Measurements from ENCODE around the gene FAM234A.
"Not testable (repeated sequence)": the region's sequence is repeated elsewhere in the genome, so short reads cannot be mapped to it uniquely, and the experiment has no call there.

The FAM234A gene

DNA sequence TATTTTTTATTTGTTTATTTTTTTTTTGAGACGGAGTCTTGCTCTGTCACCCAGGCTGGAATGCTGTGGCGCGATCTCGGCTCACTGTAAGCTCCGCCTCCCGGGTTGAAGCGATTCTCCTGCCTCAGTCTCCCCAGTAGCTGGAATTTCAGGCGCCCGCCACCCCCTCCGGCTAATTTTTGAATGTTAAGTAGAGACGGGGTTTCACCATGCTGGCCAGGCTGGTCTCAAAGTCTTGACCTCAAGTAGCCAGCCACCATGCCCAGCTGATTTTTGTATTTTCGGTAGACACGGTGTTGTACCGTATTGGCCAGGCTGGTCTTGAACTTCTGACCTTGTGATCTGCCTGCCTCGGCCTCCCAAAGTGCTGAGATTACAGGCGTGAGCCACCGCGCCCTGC lies 4.3 kb upstream of the FAM234A start:
- not testable (repeated sequence) for DNase-seq (ENCODE audit: low read depth in 2 of 2)

DNA sequence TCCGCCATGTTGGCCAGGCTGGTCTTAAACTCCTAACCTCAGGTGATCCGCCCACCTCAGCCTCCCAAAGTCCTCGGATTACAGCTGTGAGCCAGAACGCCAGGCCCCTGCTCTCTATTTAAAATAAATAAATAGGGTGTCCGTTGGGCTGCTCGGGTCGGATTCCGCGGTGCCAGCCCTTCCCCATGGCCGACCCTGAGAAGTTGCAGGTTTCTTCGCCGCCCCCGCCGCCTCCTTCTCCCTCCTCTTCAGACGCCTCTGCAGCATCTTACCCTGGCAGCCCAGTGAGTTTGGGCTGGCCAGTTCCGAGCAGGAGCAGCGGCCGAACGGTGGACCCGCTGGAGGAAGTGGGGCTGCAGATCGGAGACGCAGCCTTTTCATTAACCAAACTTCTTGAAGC lies 3.7 kb upstream of the FAM234A start:
- no peak for DNase-seq (ENCODE audit: low read depth in 2 of 2)

DNA sequence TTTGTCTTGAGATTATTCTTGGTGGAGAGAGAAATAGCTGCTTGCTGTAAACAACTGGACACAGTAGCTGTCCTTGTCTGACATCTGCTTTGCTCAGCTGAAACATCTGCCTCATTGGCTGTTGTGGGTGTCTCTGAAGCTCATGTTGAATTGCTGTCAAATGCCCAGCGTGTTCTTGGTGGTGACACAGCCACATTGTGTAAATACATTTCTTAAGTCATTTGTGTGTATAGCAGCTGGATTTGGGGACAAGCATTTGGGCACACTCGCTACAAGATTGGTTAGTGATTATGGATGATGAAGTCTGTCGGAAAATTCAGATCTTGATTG lies 5.3 kb downstream of the FAM234A start:
- no peak for DNase-seq (ENCODE audit: low read depth in 2 of 2)

GRCh38 chr16:240559-240958 lies 5.9 kb downstream of the FAM234A start:
- DNase-seq (ENCODE audit: low read depth in 2 of 2) = no peak

DNA sequence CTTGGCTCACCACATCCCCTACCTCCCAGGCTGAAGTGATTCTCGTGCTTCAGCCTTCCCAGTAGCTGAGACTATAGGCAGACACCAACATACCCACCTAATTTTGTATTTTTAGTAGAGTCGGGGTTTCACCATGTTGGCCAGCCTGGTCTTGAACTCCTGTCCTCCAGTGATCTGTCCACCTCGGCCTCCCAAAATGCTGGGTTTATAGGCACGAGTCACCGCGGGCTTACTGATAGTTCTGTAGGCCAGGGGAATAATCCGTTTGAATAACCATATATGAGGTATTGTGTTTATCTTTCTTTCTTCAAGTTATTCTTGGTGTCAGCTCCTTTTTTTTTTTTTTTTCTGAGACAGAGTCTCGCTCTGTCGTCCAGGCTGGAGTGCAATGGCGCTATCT lies 7.7 kb downstream of the FAM234A start:
- DNase-seq (ENCODE audit: low read depth in 2 of 2) = no peak

GRCh38 chr16:243348-243747 lies 8.7 kb downstream of the FAM234A start:
- no peak for DNase-seq (ENCODE audit: low read depth in 2 of 2)

DNA sequence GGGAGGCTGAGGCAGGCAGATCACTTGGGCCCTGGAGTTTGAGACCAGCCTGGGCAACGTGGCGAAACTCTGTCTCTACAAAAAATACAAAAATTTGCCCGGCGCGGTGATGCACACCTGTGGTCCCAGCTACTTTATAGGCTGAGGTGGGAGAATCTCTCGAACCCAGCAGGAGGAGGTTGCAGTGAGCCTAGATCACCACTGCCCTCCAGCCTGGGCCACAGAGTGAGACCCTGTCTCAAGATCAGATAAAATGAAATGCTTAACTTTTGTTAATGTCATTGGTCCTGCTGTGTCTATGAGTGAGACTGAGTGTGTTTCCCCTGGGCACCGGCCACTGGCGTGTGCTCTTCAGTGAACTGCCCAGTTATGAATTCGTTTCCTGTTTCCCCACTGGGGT lies 10.5 kb downstream of the FAM234A start:
- no peak for DNase-seq (ENCODE audit: low read depth in 2 of 2)

- no peak for DNase-seq (ENCODE audit: low read depth in 2 of 2)
These were observed 12.4 kb downstream of the FAM234A start for GRCh38 chr16:247027-247426.

DNA sequence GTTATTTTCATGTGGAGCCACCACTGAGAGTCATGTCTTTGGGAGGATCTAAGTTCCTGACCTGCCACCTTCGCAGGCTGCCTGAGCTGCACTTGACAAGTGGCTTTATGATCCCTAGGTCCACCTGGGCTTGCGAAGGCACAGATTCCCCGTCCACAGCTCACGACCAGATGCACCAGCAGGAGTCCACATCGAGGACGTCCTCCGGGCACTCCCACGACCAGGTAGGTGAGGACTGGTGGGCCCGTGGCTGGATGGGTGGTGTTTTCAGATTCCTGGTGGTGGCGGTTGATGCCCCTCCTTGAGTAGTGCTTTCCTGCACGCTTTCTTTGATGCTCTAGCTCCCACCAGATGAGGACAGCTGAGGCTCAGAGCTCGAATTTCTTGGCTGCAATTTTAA lies 14.8 kb downstream of the FAM234A start:
- no peak for DNase-seq (ENCODE audit: low read depth in 2 of 2)

- peak in 1 of 2 donors; percentile 13 for DNase-seq (ENCODE audit: low read depth in 2 of 2)
These were observed 18.0 kb downstream of the FAM234A start for GRCh38 chr16:252366-253337.

DNA sequence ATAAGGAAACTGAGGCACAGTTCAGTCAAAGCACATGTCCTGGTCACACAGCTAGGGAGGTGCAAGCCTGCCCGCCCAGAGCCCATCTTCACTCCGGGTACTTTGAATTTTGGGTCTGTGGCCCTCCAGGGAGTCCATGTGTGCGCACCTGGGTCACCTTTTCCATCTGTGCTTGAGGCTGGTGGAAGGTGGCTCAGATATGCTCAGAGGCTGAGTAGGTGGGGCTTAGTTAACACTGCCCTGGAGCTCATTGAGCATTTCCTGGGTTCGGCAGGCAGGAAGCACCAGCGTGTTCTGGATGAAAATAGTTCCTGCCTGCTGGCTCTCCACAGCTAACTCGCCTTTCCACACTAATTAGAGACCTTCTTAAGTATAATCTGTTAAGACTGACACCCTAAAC lies 19.2 kb downstream of the FAM234A start:
- DNase-seq (ENCODE audit: low read depth in 2 of 2) = no peak

DNA sequence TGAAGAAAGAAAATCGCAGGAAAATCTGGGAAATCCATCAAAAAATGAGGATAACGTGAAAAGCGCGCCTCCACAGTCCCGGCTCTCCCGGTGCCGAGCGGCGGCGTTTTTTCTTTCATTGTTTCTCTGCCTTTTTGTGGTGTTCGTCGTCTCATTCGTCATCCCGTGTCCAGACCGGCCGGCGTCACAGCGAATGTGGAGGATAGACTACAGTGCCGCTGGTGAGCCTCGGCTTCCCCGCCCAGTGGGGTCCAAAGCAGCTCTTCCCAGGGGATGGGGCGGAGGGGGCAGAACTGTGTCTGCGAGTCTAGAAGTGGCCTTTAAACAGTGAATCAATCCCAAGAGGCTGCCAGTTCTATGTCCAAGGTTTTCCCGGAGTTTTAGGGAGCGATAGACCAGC lies 19.8 kb downstream of the FAM234A start:
- no peak for DNase-seq (ENCODE audit: low read depth in 2 of 2)

GRCh38 chr16:255183-255582 lies 20.6 kb downstream of the FAM234A start:
- DNase-seq (ENCODE audit: low read depth in 2 of 2) = no peak

GRCh38 chr16:258091-258490 lies 23.5 kb downstream of the FAM234A start:
- DNase-seq (ENCODE audit: low read depth in 2 of 2) = not testable (repeated sequence)

DNA sequence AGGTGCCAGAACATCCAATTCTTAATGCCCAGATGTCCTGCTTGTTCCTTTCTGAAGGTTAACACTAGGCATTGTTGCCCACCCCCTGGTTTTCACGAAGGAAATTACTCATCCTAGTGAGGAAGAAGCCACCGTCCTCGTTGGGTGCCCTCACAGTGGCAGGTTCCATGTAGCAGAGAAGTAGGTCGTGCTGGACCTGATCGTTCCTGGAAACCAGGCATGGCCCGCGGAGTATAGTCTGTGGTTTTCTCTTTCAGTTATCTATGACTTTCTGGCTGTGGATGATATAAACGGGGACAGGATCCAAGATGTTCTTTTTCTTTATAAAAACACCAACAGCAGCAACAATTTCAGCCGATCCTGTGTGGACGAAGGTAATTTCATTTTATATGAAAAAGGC lies 24.6 kb downstream of the FAM234A start:
- DNase-seq (ENCODE audit: low read depth in 2 of 2) = no peak

DNA sequence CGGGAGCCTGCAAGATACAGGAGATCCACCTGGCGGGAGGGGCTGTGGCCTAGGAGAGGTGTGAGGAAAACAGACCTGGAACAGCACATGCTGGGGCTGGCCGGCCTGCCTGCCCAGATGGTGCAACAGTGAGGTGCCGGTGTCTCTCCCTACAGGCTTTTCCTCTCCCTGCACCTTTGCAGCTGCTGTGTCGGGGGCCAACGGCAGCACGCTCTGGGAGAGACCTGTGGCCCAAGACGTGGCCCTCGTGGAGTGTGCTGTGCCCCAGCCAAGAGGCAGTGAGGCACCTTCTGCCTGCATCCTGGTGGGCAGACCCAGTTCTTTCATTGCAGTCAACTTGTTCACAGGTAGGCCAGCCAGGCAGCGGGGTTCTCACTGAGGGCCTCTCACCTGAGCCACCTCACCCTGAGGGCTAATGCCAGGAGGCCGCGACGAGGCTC lies 25.2 kb downstream of the FAM234A start:
- no peak for DNase-seq (ENCODE audit: low read depth in 2 of 2)

DNA sequence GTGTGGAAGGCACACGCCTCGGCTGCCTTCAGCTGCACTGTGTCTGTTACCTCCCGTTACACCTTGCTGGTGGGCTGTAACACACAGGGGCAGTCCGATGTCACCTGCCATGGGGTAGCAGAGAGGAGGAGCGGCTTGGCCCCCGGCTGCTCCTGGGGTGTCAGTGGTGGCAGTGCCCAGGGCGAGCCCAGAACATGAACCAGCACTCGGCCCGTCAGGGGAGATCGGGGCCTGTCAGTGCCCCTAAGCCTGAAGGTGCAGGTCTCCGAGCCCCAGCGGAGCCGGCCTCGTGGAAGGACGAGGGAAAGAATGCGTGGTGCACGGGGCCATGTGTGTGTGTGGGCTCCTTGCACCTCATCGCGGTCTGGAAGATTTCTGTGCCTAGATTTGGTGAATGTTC lies 25.7 kb downstream of the FAM234A start:
- DNase-seq (ENCODE audit: low read depth in 2 of 2) = no peak

DNA sequence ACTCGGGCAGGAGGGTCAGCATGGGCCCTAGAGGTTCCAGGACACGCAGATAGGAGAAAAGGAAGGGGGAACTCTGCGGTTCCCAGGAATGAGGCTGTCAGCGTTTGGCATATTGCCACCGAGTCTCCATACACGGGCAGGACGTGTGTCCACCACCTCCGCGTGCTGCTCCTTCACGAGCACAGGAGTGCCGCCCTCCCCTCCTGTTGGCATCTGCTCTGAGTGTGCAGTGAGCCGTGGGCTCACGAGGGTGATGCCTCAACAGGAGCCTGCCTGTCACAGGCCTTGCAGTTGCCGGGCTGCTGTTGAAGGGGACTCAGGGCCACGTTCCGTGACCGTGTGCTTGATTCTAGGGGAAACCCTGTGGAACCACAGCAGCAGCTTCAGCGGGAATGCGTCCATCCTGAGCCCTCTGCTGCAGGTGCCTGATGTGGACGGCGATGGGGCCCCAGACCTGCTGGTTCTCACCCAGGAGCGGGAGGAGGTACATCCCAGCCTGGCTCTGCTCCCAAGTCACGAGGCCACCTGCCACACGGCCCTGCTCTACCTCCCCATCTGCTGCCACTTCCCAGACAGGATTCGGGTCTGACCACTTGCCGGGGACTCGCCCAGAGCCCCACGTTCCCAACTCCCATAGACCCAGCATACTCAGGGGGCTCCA lies 26.5 kb downstream of the FAM234A start:
- no peak for DNase-seq (ENCODE audit: low read depth in 2 of 2)

DNA sequence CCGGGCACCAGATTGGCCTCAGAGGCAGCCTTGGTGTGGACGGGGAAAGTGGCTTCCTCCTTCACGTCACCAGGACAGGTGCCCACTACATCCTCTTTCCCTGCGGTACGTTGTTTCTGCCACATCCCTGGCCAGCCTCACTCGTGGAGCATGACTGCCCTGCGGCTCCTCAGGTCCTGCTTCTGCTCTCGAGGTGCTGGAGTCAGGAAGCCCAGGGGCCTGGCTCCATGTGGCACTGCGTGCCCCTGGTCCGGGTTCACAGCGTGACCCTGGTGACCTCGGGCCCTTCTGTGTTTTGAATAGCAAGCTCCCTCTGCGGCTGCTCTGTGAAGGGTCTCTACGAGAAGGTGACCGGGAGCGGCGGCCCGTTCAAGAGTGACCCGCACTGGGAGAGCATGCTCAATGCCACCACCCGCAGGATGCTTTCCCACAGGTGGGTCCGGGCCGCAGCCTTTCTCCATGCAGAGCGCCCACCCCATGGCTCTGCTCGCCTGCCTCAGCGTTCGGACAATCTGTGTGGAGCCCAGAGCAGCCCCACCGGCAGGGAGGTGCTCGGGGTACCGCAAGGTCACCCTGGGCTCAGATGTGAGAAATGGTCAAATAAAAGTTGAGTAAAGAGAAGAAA lies 27.6 kb downstream of the FAM234A start:
- DNase-seq (ENCODE audit: low read depth in 2 of 2) = no peak

DNA sequence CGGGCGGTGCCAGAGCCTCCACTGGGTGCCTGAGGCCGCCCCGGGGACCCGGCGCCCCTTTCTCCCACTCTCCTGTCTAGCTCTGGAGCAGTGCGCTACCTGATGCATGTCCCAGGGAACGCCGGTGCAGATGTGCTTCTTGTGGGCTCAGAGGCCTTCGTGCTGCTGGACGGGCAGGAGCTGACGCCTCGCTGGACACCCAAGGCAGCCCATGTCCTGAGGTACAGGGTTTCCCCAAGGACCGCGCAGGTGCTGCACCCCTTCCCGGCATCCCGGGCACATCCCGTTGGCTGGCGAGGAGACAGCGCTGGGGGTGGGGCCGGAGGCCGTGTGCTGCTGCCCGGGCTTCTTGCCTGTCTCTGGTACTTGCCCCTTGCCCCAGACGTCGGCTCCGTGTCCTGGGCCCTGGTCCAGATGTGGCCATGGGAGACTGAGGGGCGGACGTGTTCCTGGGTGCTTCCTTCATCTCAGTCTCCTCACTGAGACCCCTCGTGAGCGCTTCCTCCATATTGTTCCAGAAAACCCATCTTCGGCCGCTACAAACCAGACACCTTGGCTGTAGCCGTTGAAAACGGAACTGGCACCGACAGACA lies 28.7 kb downstream of the FAM234A start:
- DNase-seq (ENCODE audit: low read depth in 2 of 2) = no peak

DNA sequence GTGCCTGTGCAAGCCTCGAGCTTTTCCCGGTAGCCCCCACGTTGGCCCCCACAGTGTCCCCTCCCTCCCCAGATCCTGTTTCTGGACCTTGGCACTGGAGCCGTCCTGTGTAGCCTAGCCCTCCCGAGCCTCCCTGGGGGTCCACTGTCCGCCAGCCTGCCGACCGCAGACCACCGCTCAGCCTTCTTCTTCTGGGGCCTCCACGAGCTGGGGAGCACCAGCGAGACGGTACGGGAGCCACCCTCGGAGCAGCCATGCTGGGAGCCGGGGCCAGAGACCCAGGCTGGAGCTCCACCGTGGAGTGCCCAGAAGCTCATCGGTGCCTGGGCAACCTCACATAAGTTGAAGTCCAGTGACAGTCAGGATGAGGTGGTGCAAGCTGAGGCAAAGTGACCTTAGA lies 29.3 kb downstream of the FAM234A start:
- DNase-seq (ENCODE audit: low read depth in 2 of 2) = no peak

DNA sequence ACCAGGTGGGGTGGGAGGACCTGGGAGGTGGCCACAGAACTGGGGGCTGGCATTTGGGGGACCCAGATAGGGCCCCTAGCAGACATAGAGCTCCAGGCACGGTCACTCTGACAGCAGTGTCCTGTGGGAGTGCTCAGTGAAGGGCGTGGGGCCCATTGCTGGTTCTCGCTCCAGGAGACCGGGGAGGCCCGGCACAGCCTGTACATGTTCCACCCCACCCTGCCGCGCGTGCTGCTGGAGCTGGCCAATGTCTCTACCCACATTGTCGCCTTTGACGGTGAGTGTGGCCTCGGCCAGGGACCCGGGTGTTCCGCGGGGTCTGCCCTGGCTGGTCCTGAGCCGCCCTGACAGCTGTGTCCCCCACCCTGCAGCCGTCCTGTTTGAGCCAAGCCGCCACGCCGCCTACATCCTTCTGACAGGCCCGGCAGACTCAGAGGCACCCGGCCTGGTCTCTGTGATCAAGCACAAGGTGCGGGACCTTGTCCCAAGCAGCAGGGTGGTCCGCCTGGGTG lies 29.9 kb downstream of the FAM234A start:
- no peak for DNase-seq (ENCODE audit: low read depth in 2 of 2)

Data from stimulated activated CD8-positive, alpha-beta memory T cell treated with anti-CD3 and anti-CD28 coated beads, Interleukin-15, amount 100 ng/mL, for 48 hours (primary cell).